ENCODE measurements around the gene LARP4B. TPM values are rescaled to one million over a fixed set of nuclear protein-coding genes. Genes with fewer than 3 reads are reported as not detected.

The LARP4B gene
- total and polyA plus RNA-seq, 2 of the 13 experiments (the other 11 are each of a cell fraction or from before 2014, with no cell fraction given), result 19.5 to 30.2 TPM

- FAIRE-seq, result no peak
- ATAC-seq, result no peak
- Histone ChIP-seq H2AFZ (ENCODE audit: low read length) (no peak overlapping the region), H4K20me1 (ENCODE audit: insufficient read depth, low read length) (no peaks in the 10 kb centered on the region), H3K9me3 (ENCODE audit: low read length) (no peaks in the 10 kb centered on the region), H3K27me3 (ENCODE audit: control insufficient read depth in 1 of 2, insufficient read depth in 2 of 2, low read length in 2 of 2) (peaks cover 0 to 11% of the 10 kb centered on the region in 2 experiments; a peak in 1 of 5 replicates), H3K4me1 (ENCODE audit: insufficient read depth, low read length) (peaks cover 30% of the 10 kb centered on the region), H3K27ac (ENCODE audit: extremely low read length, insufficient read depth, low read length) (no peak overlapping the region), H3K4me3 (replicated peaks in 1 of 3; ENCODE audit: insufficient read depth in 1 of 3, low read depth in 2 of 3, low read length in 3 of 3) (no peak overlapping the region), H3K36me3 (replicated peaks in 1 of 2; ENCODE audit: control insufficient read depth in 1 of 2, insufficient read depth in 2 of 2, low read length in 2 of 2) (no peaks in the 10 kb centered on the region), H3K79me2 (ENCODE audit: insufficient read depth, low read length) (no peaks in the 10 kb centered on the region), H3K9ac (ENCODE audit: insufficient read depth, low read depth, low read length) (no peak overlapping the region), H3K4me2 (ENCODE audit: low read depth, low read length) (no peak overlapping the region)
- no peak for DNase-seq (ENCODE audit: low spot score)
- intact Hi-C loops (cut with micrococcal nuclease; ENCODE audit: unreplicated experiment) (no loop called here), in situ Hi-C loops (cut with HindIII; ENCODE audit: extremely low pct_ligation_motif_present, low pct_unique_long_range_greater_than_20kb) (loop anchor here (10.0 kb wide), 1 partner anchor 46 kb away; the partner anchor contains the start of gene GTPBP4)
- BruUV-seq (replicated peaks), result no TSS peak
- CTCF ChIA-PET (ENCODE audit: low intra/inter-chr PET ratio, low total read pairs), result no interaction called here
- WGBS (ENCODE audit: low lambda C conversion rate), result 57% methylated on average over 10 of the region's 10 CpGs
- POLR2A ChIA-PET, result no interaction called here
- no peak for TF ChIP-seq HMG20B (CRISPR knock-in tag; conservative IDR thresholded peaks at IDR 0.05)
- TF ChIP-seq ZNF772 (CRISPR knock-in tag; IDR thresholded peaks at IDR 0.05), result no peak
- no peak for TF ChIP-seq ZMAT5 (CRISPR knock-in tag; IDR thresholded peaks at IDR 0.05; ENCODE audit: borderline replicate concordance, low read depth)
- TF ChIP-seq ZNF432 (CRISPR knock-in tag; IDR thresholded peaks at IDR 0.05; ENCODE audit: borderline replicate concordance), result no peak
- no peak for TF ChIP-seq RNF219 (CRISPR knock-in tag; IDR thresholded peaks at IDR 0.05)
- TF ChIP-seq YY1 (IDR thresholded peaks at IDR 0.05; ENCODE audit: insufficient read depth, insufficient replicate concordance, low read depth, low read length), result no peak
- no peak for TF ChIP-seq ZNF784 (CRISPR knock-in tag; IDR thresholded peaks at IDR 0.05; ENCODE audit: borderline replicate concordance)
- TF ChIP-seq MYPOP (CRISPR knock-in tag; IDR thresholded peaks at IDR 0.05), result no peak
- no peak for TF ChIP-seq ZNF644 (CRISPR knock-in tag; IDR thresholded peaks at IDR 0.05; ENCODE audit: low read depth)
- no peak for TF ChIP-seq RAD21 (CRISPR knock-in tag; IDR thresholded peaks at IDR 0.05)
- TF ChIP-seq MTF2 (CRISPR knock-in tag; IDR thresholded peaks at IDR 0.05; ENCODE audit: borderline replicate concordance), result no peak
- no peak for TF ChIP-seq ZNF646 (CRISPR knock-in tag; IDR thresholded peaks at IDR 0.05)
Observed at GRCh38 chr10:938941-939678, 7.6 kb upstream of the LARP4B start.
